IMR-90 (cell line): ENCODE data around the gene CUX1. TPM values are rescaled to one million over a fixed set of nuclear protein-coding genes. Genes with fewer than 3 reads are reported as not detected.

Experiments
- ATAC-seq: fragments of 200-7000 bp; cut with Tn5 transposase; 2 replicates; pipeline ENCODE4 v1.9.1; 2020; ENCODE audit warnings: low read depth, mild to moderate bottlenecking, moderate library complexity
- BruUV-seq: library from RNA; stranded (reverse); fragments of 400-500 nt; replicated peaks from 2 replicates; lab custom pipeline; 2021; lab: Mats Ljungman, UMichigan
- CTCF ChIA-PET: fragments of 300-600 bp; formaldehyde crosslinking; extraction: SDS; loops from one replicate; lab custom pipeline; 2021; ENCODE audit warnings: antibody characterized with exemption; lab: Yijun Ruan, JAX
- POLR2A ChIA-PET: fragments of 300-600 bp; sonication (Branson Sonifier 250); formaldehyde crosslinking; loops from one replicate; lab custom pipeline; 2022; ENCODE audit warnings: antibody characterized with exemption; ENCODE audit not compliant: unreplicated experiment; lab: Charles Lee
- DNase-seq: peaks from one replicate; pipeline ENCODE4 v3.0.0; 2013
- H2AFZ ChIP-seq: replicated peaks from 2 replicates; pipeline ENCODE3; 2013; ENCODE audit warnings: low read length, mild to moderate bottlenecking; ENCODE audit not compliant: poor library complexity
- H2AK5ac ChIP-seq: 2 replicates; pipeline ENCODE4 v1.6.1; 2013; ENCODE audit warnings: low read depth, low read length, inconsistent platforms
- H2AK9ac ChIP-seq: replicated peaks from 2 replicates; pipeline ENCODE3; 2013; ENCODE audit warnings: mild to moderate bottlenecking, low read depth, low read length, moderate library complexity; ENCODE audit not compliant: poor library complexity
- H2BK120ac ChIP-seq: 2 replicates; pipeline ENCODE4 v1.6.1; 2013; ENCODE audit warnings: low read depth, low read length, inconsistent platforms
- H2BK15ac ChIP-seq: 3 replicates; pipeline ENCODE4 v1.6.1; 2013; ENCODE audit warnings: low read depth, low read length, inconsistent platforms
- H2BK20ac ChIP-seq: 2 replicates; pipeline ENCODE4 v1.6.1; 2013; ENCODE audit warnings: low read depth, mild to moderate bottlenecking, inconsistent platforms, low read length, moderate library complexity
- H2BK5ac ChIP-seq: 2 replicates; pipeline ENCODE4 v1.6.1; 2013; ENCODE audit warnings: mild to moderate bottlenecking, low read depth, low read length, inconsistent platforms; ENCODE audit not compliant: poor library complexity, severe bottlenecking
- H3K14ac ChIP-seq: replicated peaks from 2 replicates; pipeline ENCODE4 v1.6.1; 2013; ENCODE audit warnings: low read depth, low read length, inconsistent platforms
- H3K18ac ChIP-seq: 2 replicates; pipeline ENCODE4 v1.6.1; 2013; ENCODE audit warnings: low read depth, low read length, control low read depth
- H3K23ac ChIP-seq: 2 replicates; pipeline ENCODE4 v1.6.1; 2013; ENCODE audit warnings: low read depth, low read length, inconsistent platforms
- H3K27ac ChIP-seq: 2 replicates; pipeline ENCODE4 v1.5.1; 2013; ENCODE audit warnings: mild to moderate bottlenecking, control low read depth, low read length; ENCODE audit not compliant: insufficient read depth
- H3K27me3 ChIP-seq: 2 replicates; pipeline ENCODE4 v1.6.1; 2013; ENCODE audit warnings: low read length; ENCODE audit not compliant: control insufficient read depth, insufficient read depth
- H3K36me3 ChIP-seq: 2 replicates; pipeline ENCODE4 v1.6.1; 2013; ENCODE audit warnings: low read length, mixed read lengths; ENCODE audit not compliant: control insufficient read depth, insufficient read depth
- H3K4ac ChIP-seq: 2 replicates; pipeline ENCODE4 v1.6.1; 2013; ENCODE audit warnings: low read depth, low read length, inconsistent platforms
- H3K4me1 ChIP-seq: 2 replicates; pipeline ENCODE4 v1.6.1; 2013; ENCODE audit warnings: low read length, mixed read lengths; ENCODE audit not compliant: control insufficient read depth, insufficient read depth
- H3K4me2 ChIP-seq: 2 replicates; pipeline ENCODE4 v1.6.1; 2013; ENCODE audit warnings: low read depth, mild to moderate bottlenecking, control low read depth, low read length, moderate library complexity
- H3K4me3 ChIP-seq: 2 replicates; pipeline ENCODE4 v1.5.1; 2013; ENCODE audit warnings: low read depth, mild to moderate bottlenecking, control low read depth, low read length, moderate library complexity; ENCODE audit not compliant: insufficient read depth
- H3K56ac ChIP-seq: 2 replicates; pipeline ENCODE4 v1.6.1; 2013; ENCODE audit warnings: low read length, inconsistent platforms; ENCODE audit not compliant: insufficient read depth; ENCODE audit errors: extremely low read depth
- H3K79me1 ChIP-seq, 2 experiments: 2 replicates each; pipeline ENCODE4 v1.6.1; 2013; ENCODE audit warnings: low read length in 2 of 2, inconsistent platforms in 1 of 2, low read depth in 1 of 2
- H3K9ac ChIP-seq: 2 replicates; pipeline ENCODE4 v1.6.1; 2013; ENCODE audit warnings: low read depth, low read length, control low read depth
- H3K9me1 ChIP-seq: 2 replicates; pipeline ENCODE4 v1.6.1; 2013; ENCODE audit warnings: low read length, inconsistent platforms; ENCODE audit not compliant: insufficient read depth
- H3K9me3 ChIP-seq: 2 replicates; pipeline ENCODE4 v1.6.1; 2013; ENCODE audit warnings: low read length; ENCODE audit not compliant: control insufficient read depth, insufficient read depth
- H4K20me1 ChIP-seq: 2 replicates; pipeline ENCODE4 v1.6.1; 2013; ENCODE audit warnings: low read length, inconsistent platforms; ENCODE audit not compliant: insufficient read depth
- H4K5ac ChIP-seq: 2 replicates; pipeline ENCODE4 v1.6.1; 2013; ENCODE audit warnings: mild to moderate bottlenecking, low read depth, low read length, control low read depth
- H4K8ac ChIP-seq, 2 experiments: 2 replicates each; pipeline ENCODE4 v1.6.1; 2013; ENCODE audit warnings: low read depth in 2 of 2, low read length in 2 of 2, control low read depth in 1 of 2, inconsistent platforms in 1 of 2
- H4K91ac ChIP-seq: 2 replicates; pipeline ENCODE4 v1.6.1; 2013; ENCODE audit warnings: low read depth, low read length, inconsistent platforms; ENCODE audit not compliant: insufficient read depth
- BHLHE40 ChIP-seq: fragments of 150-350 bp; IDR thresholded peaks from 2 replicates; pipeline ENCODE4 v1.6.1; 2016; ENCODE audit warnings: mild to moderate bottlenecking, low read depth, low read length
- CEBPB ChIP-seq: IDR thresholded peaks from 2 replicates; pipeline ENCODE4 v1.6.1; 2012; ENCODE audit warnings: low read depth, low read length, improper control_type of control experiment
- CHD1 ChIP-seq: IDR thresholded peaks from 2 replicates; pipeline ENCODE4 v1.6.1; 2012; ENCODE audit warnings: low read depth, low read length, improper control_type of control experiment
- FOS ChIP-seq: fragments of 150-350 bp; IDR thresholded peaks from 2 replicates; pipeline ENCODE4 v1.6.1; 2016; ENCODE audit warnings: low read depth, low read length
- MAFK ChIP-seq: IDR thresholded peaks from 2 replicates; pipeline ENCODE4 v1.6.1; 2012; ENCODE audit warnings: low read depth, low read length, improper control_type of control experiment
- MAZ ChIP-seq: IDR thresholded peaks from 2 replicates; pipeline ENCODE4 v1.6.1; 2012; ENCODE audit warnings: low read depth, mild to moderate bottlenecking, low read length, improper control_type of control experiment, moderate library complexity, borderline replicate concordance
- MXI1 ChIP-seq: IDR thresholded peaks from 2 replicates; pipeline ENCODE4 v1.6.1; 2012; ENCODE audit warnings: low read depth, mild to moderate bottlenecking, low read length, moderate library complexity, borderline replicate concordance
- NFE2L2 ChIP-seq: fragments of 150-350 bp; IDR thresholded peaks from 2 replicates; pipeline ENCODE4 v1.6.1; 2016; ENCODE audit warnings: low read depth, mild to moderate bottlenecking, low read length
- POLR2A ChIP-seq: IDR thresholded peaks from 2 replicates; pipeline ENCODE4 v1.6.1; 2012; ENCODE audit warnings: mild to moderate bottlenecking, low read depth, low read length
- RAD21 ChIP-seq: IDR thresholded peaks from 2 replicates; pipeline ENCODE4 v1.6.1; 2012; ENCODE audit warnings: low read length, improper control_type of control experiment
- RCOR1 ChIP-seq: IDR thresholded peaks from 2 replicates; pipeline ENCODE4 v1.6.1; 2012; ENCODE audit warnings: mild to moderate bottlenecking, low read length, improper control_type of control experiment; ENCODE audit not compliant: insufficient replicate concordance
- RFX5 ChIP-seq: IDR thresholded peaks from 2 replicates; pipeline ENCODE4 v1.8.0; 2012; ENCODE audit warnings: low read depth, mild to moderate bottlenecking, low read length, moderate library complexity
- SMC3 ChIP-seq: fragments of 150-350 bp; IDR thresholded peaks from 2 replicates; pipeline ENCODE4 v1.6.1; 2016; ENCODE audit warnings: low read depth, mild to moderate bottlenecking, antibody characterized with exemption, low read length, moderate library complexity
- WGBS, 2 experiments: methylation state at CpG; one replicate each; pipeline versions ENCODE4 v1.1.5 to v1.1.7; 2013; ENCODE audit warnings: missing lambda C conversion rate in 2 of 2; ENCODE audit not compliant: insufficient read length in 1 of 2; ENCODE audit errors: extremely low coverage in 2 of 2; 5-methylcytosine and 5-hydroxymethylcytosine counted together
- dilution Hi-C: fragments of 300-500 bp; cut with HindIII; formaldehyde crosslinking; loops from one replicate; pipeline ENCODE4 v1.14.3; 2018; ENCODE audit warnings: low sequenced_read_pairs; ENCODE audit not compliant: unreplicated experiment
- in situ Hi-C: fragments of 300-500 bp; cut with MboI; formaldehyde crosslinking; loops from 3 replicates; pipeline ENCODE4 v1.14.3; 2019; ENCODE audit warnings: low sequenced_read_pairs, inconsistent platforms, mixed read lengths
- intact Hi-C: fragments of 100-400 bp; cut with micrococcal nuclease; formaldehyde crosslinking; loops from 2 replicates; pipeline ENCODE4 v1.10.0; 2022
- polyA plus RNA-seq, 3 experiments: library from polyadenylated mRNA; depleted of rRNA; stranded (reverse); fragments of >200 nt; gene quantifications; 2 replicates each; pipeline ENCODE4 v1.2.3, GENCODE V29; 2012; ENCODE audit warnings: low replicate concordance in 1 of 3
- total RNA-seq: library from RNA; depleted of rRNA; stranded (reverse); fragments of >200 nt; gene quantifications from 2 replicates; pipeline ENCODE4 v1.2.3, GENCODE V29; 2012
- TF ChIP-seq, protein P1 (sequence below): fragments of 150-350 bp; IDR thresholded peaks from 2 replicates; pipeline ENCODE4 v1.6.1; 2017; ENCODE audit warnings: mild to moderate bottlenecking, antibody characterized with exemption, low read length, low read depth
- TF ChIP-seq, protein P2 (sequence below): conservative IDR thresholded peaks from 2 replicates; pipeline ENCODE4 v1.5.1; 2012; ENCODE audit warnings: mild to moderate bottlenecking, low read depth, low read length, improper control_type of control experiment
- TF ChIP-seq, protein P3 (sequence below): fragments of 150-350 bp; IDR thresholded peaks from 2 replicates; pipeline ENCODE4 v1.6.1; 2016; ENCODE audit warnings: low read depth, mild to moderate bottlenecking, low read length, moderate library complexity, borderline replicate concordance

The CUX1 gene
- total and polyA plus RNA-seq, 2 of the 4 experiments (the other 2 are of a cell fraction) = 19.7 to 46.4 TPM

DNA sequence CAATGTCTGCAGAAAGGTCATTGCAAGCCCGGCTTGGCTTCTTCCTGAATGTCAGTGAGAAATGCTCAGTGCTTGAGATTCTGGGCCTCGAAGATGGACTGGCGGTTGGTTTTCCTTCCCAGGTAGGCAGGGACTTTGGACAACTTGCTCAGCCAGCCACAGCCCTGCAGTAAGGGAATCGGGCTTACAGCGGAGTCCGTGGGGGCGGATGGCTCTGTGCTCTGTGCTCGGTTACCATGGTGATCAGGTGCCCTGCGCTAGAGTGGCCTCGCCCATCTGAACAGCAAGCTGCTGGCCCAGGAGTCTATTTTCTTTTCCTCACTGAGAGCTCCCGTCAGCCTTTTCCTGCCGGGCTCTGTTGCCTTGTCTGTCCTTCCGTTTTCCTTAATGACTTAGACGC is 391.4 kb downstream of the CUX1 start:
- no peak overlapping the region for H4K91ac ChIP-seq
- H3K56ac ChIP-seq = no peak overlapping the region
- DNase-seq (no peak), ATAC-seq (no peak)
- H3K4me2 ChIP-seq = no peak overlapping the region
- no peak overlapping the region for H3K27ac ChIP-seq
- no peaks in the 10 kb centered on the region; the same call in 1 of the 2 replicates for H4K20me1 ChIP-seq
- no peak overlapping the region for H4K5ac ChIP-seq
- H3K27me3 ChIP-seq = no peaks in the 10 kb centered on the region
- no TSS peak for BruUV-seq
- H3K9me1 ChIP-seq = peaks cover 9% of the 10 kb centered on the region; the same call in 1 of the 2 replicates
- H3K9ac ChIP-seq = no peak overlapping the region
- H2AK9ac ChIP-seq = no peak overlapping the region
- H2BK5ac ChIP-seq = no peak overlapping the region
- WGBS, 2 experiments = 92% methylated on average over 13 of the region's 14 CpGs; no CpG with 5 or more reads in 1 of the 2 experiments
- no peaks in the 10 kb centered on the region for H3K9me3 ChIP-seq
- no peak overlapping the region for H3K14ac ChIP-seq
- no peak overlapping the region for H2BK15ac ChIP-seq
- no peak overlapping the region for H3K23ac ChIP-seq
- no peak overlapping the region for H2BK20ac ChIP-seq
- H4K8ac ChIP-seq = no peak overlapping the region
- no peak overlapping the region for H3K4ac ChIP-seq
- no peak overlapping the region for H3K18ac ChIP-seq
- intact Hi-C loops (no loop called here), dilution Hi-C loops (no loop called here), in situ Hi-C loops (no loop called here)
- ChIA-PET POLR2A (no interaction called here), CTCF (no interaction called here)
- 0 out of 4 replicates have a peak, but pooled peaks cover 0 to 3% of the 10 kb centered on the region in 2 experiments for H3K79me1 ChIP-seq
- no peak overlapping the region for H2AK5ac ChIP-seq
- TF ChIP-seq, protein P1, sequence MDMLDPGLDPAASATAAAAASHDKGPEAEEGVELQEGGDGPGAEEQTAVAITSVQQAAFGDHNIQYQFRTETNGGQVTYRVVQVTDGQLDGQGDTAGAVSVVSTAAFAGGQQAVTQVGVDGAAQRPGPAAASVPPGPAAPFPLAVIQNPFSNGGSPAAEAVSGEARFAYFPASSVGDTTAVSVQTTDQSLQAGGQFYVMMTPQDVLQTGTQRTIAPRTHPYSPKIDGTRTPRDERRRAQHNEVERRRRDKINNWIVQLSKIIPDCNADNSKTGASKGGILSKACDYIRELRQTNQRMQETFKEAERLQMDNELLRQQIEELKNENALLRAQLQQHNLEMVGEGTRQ = no peak
- no peak for TF ChIP-seq MAFK
- TF ChIP-seq, protein P2, sequence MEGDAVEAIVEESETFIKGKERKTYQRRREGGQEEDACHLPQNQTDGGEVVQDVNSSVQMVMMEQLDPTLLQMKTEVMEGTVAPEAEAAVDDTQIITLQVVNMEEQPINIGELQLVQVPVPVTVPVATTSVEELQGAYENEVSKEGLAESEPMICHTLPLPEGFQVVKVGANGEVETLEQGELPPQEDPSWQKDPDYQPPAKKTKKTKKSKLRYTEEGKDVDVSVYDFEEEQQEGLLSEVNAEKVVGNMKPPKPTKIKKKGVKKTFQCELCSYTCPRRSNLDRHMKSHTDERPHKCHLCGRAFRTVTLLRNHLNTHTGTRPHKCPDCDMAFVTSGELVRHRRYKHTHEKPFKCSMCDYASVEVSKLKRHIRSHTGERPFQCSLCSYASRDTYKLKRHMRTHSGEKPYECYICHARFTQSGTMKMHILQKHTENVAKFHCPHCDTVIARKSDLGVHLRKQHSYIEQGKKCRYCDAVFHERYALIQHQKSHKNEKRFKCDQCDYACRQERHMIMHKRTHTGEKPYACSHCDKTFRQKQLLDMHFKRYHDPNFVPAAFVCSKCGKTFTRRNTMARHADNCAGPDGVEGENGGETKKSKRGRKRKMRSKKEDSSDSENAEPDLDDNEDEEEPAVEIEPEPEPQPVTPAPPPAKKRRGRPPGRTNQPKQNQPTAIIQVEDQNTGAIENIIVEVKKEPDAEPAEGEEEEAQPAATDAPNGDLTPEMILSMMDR = no peak
- TF ChIP-seq NFE2L2 = no peak
- no peak for TF ChIP-seq BHLHE40
- TF ChIP-seq MXI1 = no peak
- no peak for TF ChIP-seq CHD1
- TF ChIP-seq FOS = no peak
- TF ChIP-seq, protein P3, sequence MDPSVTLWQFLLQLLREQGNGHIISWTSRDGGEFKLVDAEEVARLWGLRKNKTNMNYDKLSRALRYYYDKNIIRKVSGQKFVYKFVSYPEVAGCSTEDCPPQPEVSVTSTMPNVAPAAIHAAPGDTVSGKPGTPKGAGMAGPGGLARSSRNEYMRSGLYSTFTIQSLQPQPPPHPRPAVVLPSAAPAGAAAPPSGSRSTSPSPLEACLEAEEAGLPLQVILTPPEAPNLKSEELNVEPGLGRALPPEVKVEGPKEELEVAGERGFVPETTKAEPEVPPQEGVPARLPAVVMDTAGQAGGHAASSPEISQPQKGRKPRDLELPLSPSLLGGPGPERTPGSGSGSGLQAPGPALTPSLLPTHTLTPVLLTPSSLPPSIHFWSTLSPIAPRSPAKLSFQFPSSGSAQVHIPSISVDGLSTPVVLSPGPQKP = no peak
- TF ChIP-seq RAD21 = no peak
- no peak for TF ChIP-seq CEBPB
- TF ChIP-seq RCOR1 = no peak
- no peak for TF ChIP-seq RFX5
- no peak for TF ChIP-seq POLR2A
- TF ChIP-seq SMC3 = no peak
- no peak for TF ChIP-seq MAZ
- H2BK120ac ChIP-seq = no peak overlapping the region
- peaks cover 40% of the 10 kb centered on the region for H3K36me3 ChIP-seq
- no peaks in the 10 kb centered on the region for H3K4me1 ChIP-seq
- H2AFZ ChIP-seq = no peak overlapping the region
- H3K4me3 ChIP-seq = no peak overlapping the region
